ENCODE results near the gene ETV3L. TPM values are rescaled to one million over a fixed set of nuclear protein-coding genes. Genes with fewer than 3 reads are reported as not detected.
"Not testable (repeated sequence)": the region's sequence is repeated elsewhere in the genome, so short reads cannot be mapped to it uniquely, and the experiment has no call there.

Gene ETV3L
- total RNA-seq, 1 donor from 2014 or later, result not detected

DNA sequence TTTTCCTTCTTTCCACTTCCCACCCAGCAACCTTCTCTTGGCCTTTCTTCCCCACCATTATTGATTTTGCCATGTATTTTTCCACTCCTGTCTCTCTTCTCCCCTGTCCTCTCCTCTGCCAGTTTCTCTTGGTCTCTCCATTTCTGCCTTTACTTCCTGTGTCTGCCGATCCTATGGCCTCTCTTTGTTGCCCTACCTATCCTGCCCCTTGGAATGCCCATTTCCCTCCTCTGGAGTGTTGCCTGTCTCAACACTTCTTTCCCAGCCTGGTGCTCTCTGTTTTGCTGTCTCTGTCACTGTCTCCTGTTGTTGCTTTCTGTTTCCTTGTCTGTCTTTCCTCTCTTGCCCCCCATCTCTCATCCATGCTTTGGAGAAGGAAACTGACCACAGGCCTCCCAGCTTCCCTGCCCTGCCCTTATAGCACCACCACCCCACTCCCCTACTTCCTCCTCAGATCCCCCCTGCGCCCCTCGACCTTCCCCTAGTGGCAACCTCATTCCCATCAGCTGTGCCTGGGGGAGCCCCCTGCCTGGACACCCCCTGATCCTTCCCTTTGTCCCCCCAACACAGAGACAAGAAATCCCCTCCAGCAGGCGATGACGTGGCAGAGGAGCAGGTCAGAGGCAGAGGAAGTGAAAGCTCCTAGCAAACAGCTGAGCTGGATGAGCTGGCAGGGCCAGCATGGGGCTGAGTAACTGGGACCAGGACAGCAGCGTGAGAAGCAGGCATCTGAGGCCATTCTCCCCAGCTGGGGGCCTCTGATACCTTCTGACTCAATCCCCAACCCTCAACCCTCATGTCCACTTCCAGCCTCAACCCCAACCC lies 6.6 kb upstream of the ETV3L start:
- DNase-seq (ENCODE audit: low read depth), result peak; percentile 75

DNA sequence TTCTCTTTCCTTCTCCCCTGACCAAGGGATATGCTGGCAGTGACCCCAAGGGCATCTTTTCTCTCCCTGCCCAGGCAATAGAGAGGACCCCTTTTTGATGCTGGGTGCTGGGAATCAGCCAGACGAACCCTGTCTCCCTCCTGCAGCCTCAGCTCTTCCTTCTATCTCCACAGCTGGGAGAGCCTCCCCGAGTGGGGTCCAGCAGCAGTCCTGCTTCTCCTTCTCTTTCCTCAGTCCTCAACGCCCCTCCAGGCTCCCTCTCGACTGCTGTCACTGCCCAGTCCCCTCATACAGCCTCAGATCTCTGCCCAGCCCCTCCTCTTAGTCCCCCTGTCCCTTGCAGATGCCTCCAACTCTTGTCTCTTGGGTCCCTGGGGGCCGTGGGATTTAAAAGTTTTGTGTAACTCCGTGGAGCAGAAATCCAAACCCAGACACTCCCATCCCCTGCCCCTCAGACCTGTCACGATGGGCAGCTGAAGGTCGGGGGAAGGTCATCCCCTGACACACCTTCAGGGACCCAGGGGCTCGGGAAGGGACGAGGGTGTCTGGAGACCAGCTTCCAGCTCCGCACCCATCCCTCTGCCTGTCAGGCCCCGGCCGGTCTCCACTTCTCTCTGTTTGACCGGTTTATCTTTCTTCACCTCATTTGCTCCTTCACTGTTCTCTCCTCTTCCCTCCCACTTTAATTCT lies 5.8 kb upstream of the ETV3L start:
- no peak for DNase-seq (ENCODE audit: low read depth)

GRCh38 chr1:157104598-157105293 lies 5.1 kb upstream of the ETV3L start:
- DNase-seq (ENCODE audit: low read depth), result no peak

- no peak for DNase-seq (ENCODE audit: low read depth)
Measured at GRCh38 chr1:157103268-157103667, 3.7 kb upstream of the ETV3L start.

- no peak for DNase-seq (ENCODE audit: low read depth)
Measured at GRCh38 chr1:157101149-157101548, 1.5 kb upstream of the ETV3L start.

DNA sequence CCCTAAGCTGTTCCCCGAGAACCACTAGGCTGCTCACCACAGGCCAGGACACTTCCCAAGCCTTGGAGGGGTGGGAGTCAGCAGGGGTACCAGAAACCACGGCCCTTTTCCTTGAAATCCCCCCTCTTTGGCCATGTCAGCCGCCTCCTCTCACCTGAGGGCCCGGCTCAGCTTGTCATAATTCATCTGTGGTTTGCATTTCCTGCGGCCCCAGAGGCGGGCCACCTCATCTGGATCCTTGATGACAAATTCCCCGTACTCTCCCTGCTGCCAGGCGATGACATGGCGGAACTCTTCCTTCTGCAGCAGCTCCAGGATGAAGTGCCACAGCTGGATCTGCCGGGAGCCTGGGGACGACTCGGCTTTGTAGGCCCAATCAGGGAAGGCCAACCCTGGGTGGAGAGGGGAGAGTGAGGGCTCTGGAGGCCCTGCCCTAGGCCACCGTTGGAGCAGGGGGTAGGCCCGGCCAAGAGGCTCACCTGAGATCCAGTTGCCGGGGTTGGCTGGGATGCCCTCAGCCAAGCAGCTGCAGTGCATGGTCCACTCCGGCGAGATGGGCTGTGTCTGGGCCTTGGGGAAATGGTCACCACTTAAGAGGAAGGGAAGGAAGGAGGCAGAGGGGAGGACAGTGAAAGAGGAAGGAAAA lies 498 bp downstream of the ETV3L start:
- not testable (repeated sequence) for DNase-seq (ENCODE audit: low read depth)

DNA sequence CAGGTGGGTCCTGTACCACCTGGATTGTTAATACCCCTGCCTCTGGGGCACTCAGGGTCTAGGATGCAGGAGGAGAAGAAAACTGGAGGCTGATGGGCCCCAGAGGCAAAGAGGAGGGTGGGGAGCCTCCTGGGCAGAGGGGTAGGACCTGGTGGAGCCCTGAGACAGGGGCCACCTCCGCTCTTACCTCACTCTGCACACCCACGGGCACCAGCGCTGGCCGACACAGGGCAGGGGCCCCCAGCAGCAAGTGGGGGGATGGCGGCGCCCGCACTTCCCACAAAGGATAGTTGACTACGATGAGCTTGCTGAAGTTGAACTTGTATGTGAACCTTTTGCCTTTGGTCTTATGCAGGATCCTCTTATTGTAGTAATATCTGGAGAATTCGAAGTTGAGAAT lies 1.1 kb downstream of the ETV3L start:
- DNase-seq (ENCODE audit: low read depth), result no peak

DNA sequence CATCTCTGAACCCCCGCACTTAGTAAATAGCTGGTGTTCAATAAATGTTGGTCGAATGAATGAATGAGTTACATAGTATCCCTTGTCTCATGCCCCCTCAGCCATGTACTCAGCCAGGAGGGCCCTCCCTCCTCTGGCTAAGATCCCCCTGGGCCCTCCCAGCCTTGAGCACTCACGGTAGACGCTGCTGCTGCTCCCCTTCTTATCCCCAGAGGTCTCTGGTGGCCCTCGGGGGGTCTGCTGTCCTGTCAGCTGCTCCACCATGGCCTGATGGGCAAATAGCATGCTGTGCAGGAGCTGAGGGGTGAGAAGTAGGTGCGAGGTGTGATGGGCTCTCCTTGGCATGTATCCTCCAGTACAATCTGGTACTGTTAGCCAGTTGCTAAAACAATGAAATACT lies 1.9 kb downstream of the ETV3L start:
- DNase-seq (ENCODE audit: low read depth), result no peak

GRCh38 chr1:157096881-157097280 lies 2.7 kb downstream of the ETV3L start:
- peak; percentile 51 for DNase-seq (ENCODE audit: low read depth)

DNA sequence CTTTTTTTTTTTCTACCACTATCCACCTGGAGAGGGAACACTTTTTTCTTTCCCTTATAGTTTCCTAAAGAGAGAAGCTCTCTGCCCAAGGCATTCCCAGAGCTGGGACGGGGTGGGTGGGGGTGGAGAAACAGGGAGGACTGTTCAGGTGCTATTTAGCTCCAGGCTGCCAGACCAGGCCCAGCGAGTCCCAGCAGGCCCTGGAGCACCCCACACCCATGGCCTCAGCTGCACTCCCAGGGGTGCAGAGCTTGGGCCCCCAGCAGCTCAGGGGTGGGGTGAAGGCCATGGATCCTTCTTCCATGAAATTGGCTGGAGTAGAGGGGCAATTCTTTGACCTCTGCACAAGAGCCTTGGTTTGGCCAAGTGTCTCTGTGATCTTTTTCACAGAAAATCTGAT lies 4.1 kb downstream of the ETV3L start:
- no peak for DNase-seq (ENCODE audit: low read depth)

- DNase-seq (ENCODE audit: low read depth), result no peak
Measured at GRCh38 chr1:157095091-157095490, 4.5 kb downstream of the ETV3L start.

DNA sequence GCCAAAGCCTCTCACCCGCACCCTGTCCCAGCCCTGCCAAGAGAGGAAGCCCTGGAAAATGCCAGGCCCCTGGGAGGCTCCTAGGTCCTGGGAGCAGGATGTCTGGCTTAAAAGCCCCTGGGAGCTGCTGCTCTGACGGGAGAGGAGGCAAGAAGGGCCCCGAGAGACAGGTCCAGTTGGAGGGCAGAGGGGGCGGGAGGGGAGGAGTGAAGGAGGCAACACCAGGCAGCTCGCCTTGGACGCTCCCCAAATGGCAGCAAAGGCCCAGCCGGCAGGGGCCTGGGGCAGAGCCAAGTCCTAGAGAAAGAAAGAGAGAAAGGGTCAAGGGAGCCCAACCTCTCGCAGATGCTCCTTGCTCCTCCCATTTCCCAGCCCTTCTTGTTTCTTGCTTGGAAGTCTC lies 6.8 kb downstream of the ETV3L start:
- DNase-seq (ENCODE audit: low read depth), result no peak

DNA sequence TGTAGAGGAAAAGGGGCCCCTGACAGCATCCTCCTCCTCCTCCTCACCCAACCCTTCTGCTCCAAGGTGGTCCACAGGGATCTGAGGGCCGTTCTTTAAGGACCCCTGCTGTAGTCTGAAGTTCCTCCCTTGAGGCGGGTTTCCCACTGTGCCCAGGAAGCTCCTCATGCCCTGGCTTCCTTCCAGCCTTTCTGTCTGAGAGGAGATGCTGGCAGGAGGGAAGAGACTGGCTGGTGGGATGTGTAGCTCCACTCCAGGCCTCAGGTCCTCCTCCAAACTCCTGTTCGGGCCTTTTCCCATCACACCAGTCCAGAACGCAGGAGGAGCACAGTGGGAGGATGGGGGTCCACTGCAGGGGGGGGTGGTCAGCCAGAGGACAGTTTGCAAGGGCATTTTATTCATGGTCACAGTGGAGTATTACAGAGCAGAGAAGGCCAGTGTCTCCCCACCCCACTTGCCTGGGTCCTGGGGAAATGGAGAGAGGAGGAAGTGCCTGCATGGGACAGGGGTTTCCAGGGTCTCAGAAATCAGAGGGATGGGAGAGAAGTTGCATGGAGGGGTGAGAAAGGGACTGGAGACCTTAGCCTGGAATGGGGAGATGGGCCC lies 7.8 kb downstream of the ETV3L start:
- DNase-seq (ENCODE audit: low read depth), result no peak

DNA sequence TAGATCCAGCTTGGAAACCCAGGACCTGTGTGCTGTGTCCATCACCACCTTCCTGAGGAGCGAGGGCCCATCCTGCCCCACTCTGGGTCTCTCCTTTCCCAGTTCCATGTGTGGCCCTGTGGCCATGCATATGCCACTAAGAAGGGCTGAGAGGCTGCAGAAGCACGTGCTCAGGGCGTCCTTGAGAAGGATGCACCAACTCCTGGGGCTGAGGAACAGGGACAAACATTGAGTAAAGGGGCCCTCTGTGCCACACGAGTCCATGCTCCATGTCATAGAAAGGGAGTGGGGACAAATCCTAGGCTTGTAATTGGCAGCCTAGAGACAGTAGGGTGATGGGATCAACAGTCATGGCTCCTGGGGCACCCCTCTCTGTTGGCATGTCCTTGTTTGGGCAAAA lies 8.4 kb downstream of the ETV3L start:
- no peak for DNase-seq (ENCODE audit: low read depth)

DNA sequence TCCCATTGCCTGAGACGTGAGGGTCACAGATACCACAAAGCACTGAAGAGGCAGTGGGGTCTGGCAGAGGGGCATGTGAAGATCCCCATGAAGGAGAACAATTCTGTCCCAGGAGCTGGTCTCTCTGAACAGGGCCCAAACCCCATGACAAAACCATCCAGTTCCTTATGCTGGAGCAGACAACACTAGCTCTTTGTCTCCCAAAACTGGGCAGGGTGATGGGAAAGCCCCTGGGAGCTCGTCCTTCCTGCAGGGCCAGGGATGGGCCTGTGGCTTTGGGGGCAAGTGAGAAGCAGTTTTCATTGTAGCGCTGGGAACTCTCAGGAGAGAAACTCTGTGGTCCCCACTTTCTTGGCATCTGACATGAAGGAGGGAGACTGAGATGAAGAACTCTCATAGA lies 8.8 kb downstream of the ETV3L start:
- DNase-seq (ENCODE audit: low read depth), result no peak

DNA sequence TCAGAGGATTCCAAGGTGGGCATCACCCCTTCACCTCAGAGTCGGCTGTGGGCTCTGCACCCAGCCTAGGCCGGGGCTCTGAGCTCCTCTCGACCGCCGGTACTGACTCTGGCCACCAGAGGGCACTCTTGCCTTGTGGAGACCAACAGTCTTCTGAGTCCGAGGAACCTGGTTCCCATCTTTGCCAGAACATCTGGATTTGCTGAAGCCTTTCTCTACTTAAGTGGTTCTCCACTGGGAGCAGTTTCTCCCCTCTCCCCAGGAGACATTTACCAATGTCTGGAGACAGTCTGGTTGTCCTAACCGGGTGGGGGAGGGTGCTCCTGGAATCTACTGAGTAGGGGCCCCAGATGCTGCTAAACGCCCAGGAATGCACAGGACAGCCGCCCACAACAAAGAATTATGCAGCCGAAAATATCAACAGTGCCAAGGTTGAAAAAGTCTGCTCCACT lies 9.4 kb downstream of the ETV3L start:
- DNase-seq (ENCODE audit: low read depth), result peak; percentile 87

DNA sequence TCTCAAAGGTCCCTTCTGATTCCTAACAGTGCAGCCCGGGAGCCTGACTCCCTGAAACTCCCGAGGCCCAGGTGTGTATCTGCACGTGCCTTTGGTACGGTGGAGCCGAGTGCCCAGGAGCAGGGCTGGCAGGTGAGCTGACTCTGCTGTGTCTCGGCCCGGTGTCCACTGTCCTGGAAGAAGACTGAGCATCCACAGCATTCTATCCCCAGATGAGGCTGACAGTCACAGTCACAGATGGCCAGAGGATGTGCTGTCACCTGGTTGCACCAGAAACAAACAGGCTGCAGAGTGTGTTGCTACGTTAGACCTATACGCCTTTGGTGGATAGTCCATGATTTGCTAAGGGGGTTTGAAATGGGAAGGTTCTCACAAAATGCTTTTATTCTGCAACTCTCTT lies 9.8 kb downstream of the ETV3L start:
- DNase-seq (ENCODE audit: low read depth), result no peak

- DNase-seq (ENCODE audit: low read depth), result no peak
Measured at GRCh38 chr1:157088607-157089006, 11.0 kb downstream of the ETV3L start.

- no peak for DNase-seq (ENCODE audit: low read depth)
Measured at GRCh38 chr1:157087030-157087429, 12.6 kb downstream of the ETV3L start.

DNA sequence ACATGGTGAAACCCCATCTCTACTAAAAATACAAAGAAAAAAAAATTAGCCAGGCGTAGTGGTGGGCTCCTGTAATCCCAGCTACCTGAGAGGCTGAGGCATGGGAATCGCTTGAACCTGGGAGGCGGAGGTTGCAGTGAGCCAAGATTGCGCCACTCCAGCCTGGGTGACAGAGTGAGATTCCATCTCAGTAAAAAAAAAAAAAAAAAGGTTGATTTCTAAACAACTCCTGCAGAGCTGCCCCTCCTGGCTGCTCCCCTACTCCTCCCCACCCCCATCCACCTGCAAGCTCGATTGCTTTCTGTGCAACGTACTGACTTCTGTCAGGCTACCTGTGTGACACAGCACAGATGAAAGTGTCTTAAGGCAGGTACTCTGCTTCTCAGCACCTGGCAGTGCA lies 13.3 kb downstream of the ETV3L start:
- no peak for DNase-seq (ENCODE audit: low read depth)

- DNase-seq (ENCODE audit: low read depth), result no peak
Measured at GRCh38 chr1:157085421-157085820, 14.2 kb downstream of the ETV3L start.
